Activated T-helper 2 cell treated with anti-CD3 and anti-CD28 coated beads, Interferon-gamma antibody, Interleukin-2, Interleukin-4, amounts not matched to agents 10 μg/mL and 5 μg/mL and 100 μg/mL, durations not matched to agents 14 hours and 24 hours and 36 hours (primary cell): ENCODE results near the gene DPEP1. TPM values are rescaled to one million over a fixed set of nuclear protein-coding genes. Genes with fewer than 3 reads are reported as not detected.

Source experiments
- DNase-seq: peaks from one replicate; pipeline ENCODE4 v3.0.0; 2021; ENCODE audit warnings: low spot score
- H3K27ac Mint-ChIP-seq: one replicate; pipeline ENCODE4 v1.8.0; 2021; ENCODE audit warnings: mixed read lengths
- H3K27me3 Mint-ChIP-seq: one replicate; pipeline ENCODE4 v1.8.0; 2021; ENCODE audit warnings: low read depth, mixed read lengths
- H3K36me3 Mint-ChIP-seq: one replicate; pipeline ENCODE4 v1.8.0; 2021; ENCODE audit warnings: low read depth, mixed read lengths
- H3K4me1 Mint-ChIP-seq: one replicate; pipeline ENCODE4 v1.8.0; 2021; ENCODE audit warnings: low read depth, mixed read lengths
- H3K4me3 Mint-ChIP-seq: one replicate; pipeline ENCODE4 v1.8.0; 2021; ENCODE audit warnings: low read depth, mild to moderate bottlenecking, moderate library complexity, mixed read lengths
- H3K9me3 Mint-ChIP-seq: one replicate; pipeline ENCODE4 v1.8.0; 2021; ENCODE audit warnings: mixed read lengths
- intact Hi-C: fragments of 100-400 bp; cut with micrococcal nuclease; formaldehyde crosslinking; loops from one replicate; pipeline ENCODE4 v1.15.1; 2023
- total RNA-seq: library from RNA; stranded (reverse); gene quantifications from 2 replicates; pipeline ENCODE4 v1.2.3, GENCODE V29; 2022

The DPEP1 gene
- total RNA-seq, 1 donor from 2014 or later = not detected

DNA sequence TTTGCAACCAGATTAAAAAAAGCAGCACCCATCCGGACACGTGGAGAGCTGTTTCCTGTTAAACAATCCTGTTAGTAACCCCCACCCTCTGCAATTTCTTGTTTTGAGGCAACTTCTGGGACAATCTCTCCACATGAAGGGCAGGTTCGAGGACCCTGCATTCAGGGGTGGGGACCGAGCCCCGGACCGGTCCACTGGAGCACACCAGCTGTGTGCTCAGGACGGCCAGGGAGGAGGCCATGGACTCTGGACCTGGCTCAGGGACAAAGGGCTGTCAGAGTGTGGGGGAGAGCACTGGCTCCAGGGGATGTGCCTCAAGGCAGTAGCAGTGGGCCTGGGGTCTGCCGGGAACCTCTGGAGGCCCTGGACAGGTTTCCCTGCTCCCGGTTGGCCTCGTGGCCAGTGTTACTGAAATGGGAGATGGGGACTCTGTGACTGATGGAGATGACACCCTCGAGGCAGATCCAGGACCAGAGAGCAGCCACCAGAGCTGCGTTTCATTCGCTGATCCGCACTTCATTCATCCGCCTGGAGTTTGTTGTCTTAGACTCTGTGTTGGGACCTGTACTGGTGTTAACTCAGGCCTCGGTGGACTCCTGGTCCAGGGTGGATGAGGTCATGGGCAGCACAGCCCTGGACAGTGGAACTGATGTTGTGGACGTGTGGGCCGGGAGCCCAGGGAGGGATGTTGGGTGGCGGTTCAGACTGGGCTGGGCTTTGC is 40.8 kb upstream of the DPEP1 start:
- intact Hi-C loops = no loop called here
- no peak overlapping the region for H3K4me3 Mint-ChIP-seq
- no peak for DNase-seq
- H3K36me3 Mint-ChIP-seq = peaks cover 3% of the 10 kb centered on the region
- peaks cover 2% of the 10 kb centered on the region for H3K4me1 Mint-ChIP-seq
- H3K9me3 Mint-ChIP-seq = no peaks in the 10 kb centered on the region
- H3K27ac Mint-ChIP-seq = no peak overlapping the region
- H3K27me3 Mint-ChIP-seq = peaks cover 13% of the 10 kb centered on the region

DNA sequence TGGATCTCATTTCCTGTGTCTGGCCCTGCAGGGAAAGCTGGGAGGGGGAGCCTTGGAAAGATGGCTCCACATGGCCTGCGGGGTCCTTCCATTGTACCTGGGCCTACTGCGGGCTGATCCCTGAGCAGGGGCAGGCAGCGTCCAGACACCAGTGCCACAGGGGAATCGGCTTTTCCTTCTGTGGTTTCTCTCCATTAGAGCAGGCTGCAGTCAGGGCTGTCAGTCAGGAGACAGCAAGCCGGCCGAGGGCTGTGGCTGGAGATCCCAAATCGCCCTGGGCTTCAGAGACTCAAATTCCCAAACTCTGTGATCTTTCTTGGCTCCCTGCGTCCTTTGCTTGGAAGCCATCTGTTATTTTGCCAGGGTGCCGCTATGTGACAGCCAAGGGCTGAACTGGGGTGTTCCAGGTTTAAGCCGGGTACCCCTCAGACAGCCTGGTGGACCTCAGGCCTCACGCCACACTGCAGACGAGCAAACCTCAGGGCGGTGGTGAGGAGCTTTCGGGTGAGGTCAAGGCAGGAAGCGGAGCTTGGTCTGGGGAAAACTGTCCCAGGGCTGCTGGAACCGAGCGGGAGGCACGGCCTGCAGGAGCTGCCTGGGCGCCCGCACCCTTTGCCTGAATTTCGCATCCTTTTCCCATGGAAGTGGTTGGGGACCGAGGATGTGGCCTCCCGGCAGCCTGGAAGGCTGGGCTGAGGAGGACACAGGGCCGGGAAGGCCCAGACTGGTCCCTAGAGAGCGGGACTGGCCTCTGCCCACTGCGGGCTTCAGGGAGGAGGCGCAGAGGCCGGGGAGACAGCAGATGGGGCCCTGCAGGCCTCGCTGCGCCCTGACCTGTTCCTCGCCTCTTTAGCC is 39.4 kb upstream of the DPEP1 start:
- DNase-seq = no peak
- H3K4me1 Mint-ChIP-seq = peaks cover 2% of the 10 kb centered on the region
- H3K36me3 Mint-ChIP-seq = no peaks in the 10 kb centered on the region
- peak overlapping the region; percentile 33 for H3K4me3 Mint-ChIP-seq
- no peak overlapping the region for H3K27ac Mint-ChIP-seq
- no peaks in the 10 kb centered on the region for H3K9me3 Mint-ChIP-seq
- peaks cover 15% of the 10 kb centered on the region for H3K27me3 Mint-ChIP-seq
- intact Hi-C loops = loop anchor here (2.0 kb wide), 1 partner anchor 67 kb away; no protein-coding TSS in a partner anchor

DNA sequence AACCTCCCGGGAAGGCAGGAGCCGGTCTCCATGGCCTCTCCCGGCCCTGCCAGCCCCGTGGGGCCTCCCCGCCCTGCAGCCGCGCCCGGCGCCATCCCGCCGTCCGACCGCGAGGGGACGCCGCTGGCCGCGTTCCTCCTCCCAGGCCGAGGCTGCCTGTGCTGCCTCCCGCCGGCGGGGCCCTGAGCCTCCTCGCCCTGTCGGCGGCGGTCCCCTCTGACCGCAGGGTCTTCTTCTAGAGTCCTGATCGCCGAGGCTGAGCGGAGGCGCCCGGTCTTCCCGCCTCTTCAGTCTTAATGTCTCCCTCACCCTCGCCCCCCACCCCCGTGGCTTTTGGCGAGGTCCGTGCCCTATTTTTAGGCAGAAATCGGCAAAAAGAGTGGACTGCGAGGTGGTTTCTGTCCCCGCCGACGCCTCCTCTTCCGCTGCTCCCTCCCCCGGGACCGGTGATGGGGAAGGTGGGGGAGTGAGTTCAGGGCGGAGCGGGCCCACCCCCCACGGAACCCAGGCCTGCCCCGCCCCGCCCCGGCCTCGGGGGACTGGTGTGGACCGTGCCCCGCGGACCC is 38.7 kb upstream of the DPEP1 start:
- DNase-seq = peak; percentile 46
- H3K4me3 Mint-ChIP-seq = peak overlapping the region; percentile 49
- H3K27me3 Mint-ChIP-seq = peaks cover 15% of the 10 kb centered on the region
- no peaks in the 10 kb centered on the region for H3K9me3 Mint-ChIP-seq
- no peak overlapping the region for H3K27ac Mint-ChIP-seq
- intact Hi-C loops = loop anchor here (2.0 kb wide), 1 partner anchor 66 kb away; no protein-coding TSS in a partner anchor
- H3K4me1 Mint-ChIP-seq = peaks cover 2% of the 10 kb centered on the region
- H3K36me3 Mint-ChIP-seq = no peaks in the 10 kb centered on the region

GRCh38 chr16:89575247-89576152 is 37.9 kb upstream of the DPEP1 start, which contains the start of gene CPNE7:
Gene CPNE7, plus strand, starts transcription at chr16:89575758. Its CDS starts 140 bp downstream, at chr16:89575898.
- no peak for DNase-seq
- H3K27me3 Mint-ChIP-seq = peaks cover 15% of the 10 kb centered on the region
- no peaks in the 10 kb centered on the region for H3K9me3 Mint-ChIP-seq
- no peaks in the 10 kb centered on the region for H3K36me3 Mint-ChIP-seq
- intact Hi-C loops = loop anchor here (2.0 kb wide), 1 partner anchor 65 kb away; no protein-coding TSS in a partner anchor
- peaks cover 2% of the 10 kb centered on the region for H3K4me1 Mint-ChIP-seq
- H3K4me3 Mint-ChIP-seq = peak within 1 kb of the TSS; percentile 49
- no peak within 1 kb of the TSS for H3K27ac Mint-ChIP-seq

DNA sequence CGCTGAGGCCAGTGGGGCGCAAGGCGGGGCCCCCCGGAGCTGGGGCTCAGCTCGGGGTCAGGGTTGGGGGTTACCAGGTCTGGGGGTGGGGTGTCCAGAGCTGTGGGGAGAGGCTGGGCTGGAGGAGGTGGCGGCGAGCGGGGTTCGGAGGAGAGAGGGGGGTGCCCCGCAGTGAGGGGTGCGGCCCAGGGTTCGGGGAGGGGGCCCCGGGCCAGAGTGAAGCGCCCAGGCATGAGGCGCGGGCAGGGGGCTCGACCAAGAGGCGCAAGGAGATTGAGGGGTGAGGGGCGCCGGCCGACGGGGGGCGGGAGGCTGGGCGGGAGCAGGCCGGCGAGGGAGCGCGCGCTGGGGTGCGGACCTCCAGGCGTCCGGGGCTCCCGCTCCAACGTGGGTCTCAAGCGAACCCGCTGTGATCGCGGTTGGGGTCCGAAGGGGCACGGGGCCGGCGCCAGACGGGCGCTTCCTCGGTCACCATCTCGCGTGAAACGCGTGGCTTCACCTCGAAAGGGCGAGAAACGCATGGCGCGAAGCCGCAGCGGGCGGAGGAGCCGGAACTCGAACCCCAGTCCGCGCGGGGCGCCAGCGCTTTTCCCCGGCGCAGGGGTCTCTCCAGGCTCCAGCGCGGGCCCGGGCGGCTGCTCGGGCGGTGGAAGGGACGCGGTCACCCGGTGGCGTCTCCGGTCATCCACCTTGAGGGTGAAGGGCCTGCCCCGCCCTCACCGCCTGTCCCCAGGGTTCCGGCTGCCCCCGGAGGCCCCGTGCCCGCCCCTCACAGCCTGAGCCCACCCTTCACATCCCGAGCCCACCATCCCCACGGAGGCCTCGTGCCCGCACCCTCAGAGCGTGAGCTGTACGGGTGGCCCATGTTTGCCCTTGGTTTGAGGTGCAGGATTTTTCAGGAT is 37.0 kb upstream of the DPEP1 start:
- Mint-ChIP-seq H3K27me3 (peaks cover 15% of the 10 kb centered on the region), H3K27ac (no peak overlapping the region), H3K36me3 (no peaks in the 10 kb centered on the region), H3K4me3 (no peak overlapping the region), H3K4me1 (peaks cover 2% of the 10 kb centered on the region), H3K9me3 (no peaks in the 10 kb centered on the region)
- DNase-seq = no peak
- intact Hi-C loops = no loop called here

- no peak for DNase-seq
- intact Hi-C loops = no loop called here
- no peaks in the 10 kb centered on the region for H3K36me3 Mint-ChIP-seq
- H3K27ac Mint-ChIP-seq = no peak overlapping the region
- H3K4me3 Mint-ChIP-seq = peak overlapping the region; percentile 52
- no peaks in the 10 kb centered on the region for H3K9me3 Mint-ChIP-seq
- peaks cover under 1% of the 10 kb centered on the region for H3K4me1 Mint-ChIP-seq
- peaks cover 15% of the 10 kb centered on the region for H3K27me3 Mint-ChIP-seq
Measured at GRCh38 chr16:89577055-89577759, 36.2 kb upstream of the DPEP1 start.

DNA sequence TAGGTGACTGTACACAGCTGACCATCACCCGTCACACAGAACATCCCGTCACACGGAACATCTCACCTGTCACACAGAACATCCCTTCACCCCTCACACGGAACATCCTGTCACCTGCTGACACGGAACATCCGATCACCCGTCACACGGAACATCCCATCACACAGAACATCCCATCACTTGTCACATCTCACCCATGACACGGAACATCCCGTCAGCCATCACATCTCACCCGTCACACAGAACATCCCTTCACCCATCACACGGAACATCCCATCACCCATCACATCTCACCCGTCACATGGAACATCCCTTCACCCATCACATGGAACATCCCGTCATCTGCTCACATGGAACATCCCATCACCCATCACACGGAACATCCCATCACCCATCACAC is 34.1 kb upstream of the DPEP1 start:
- Mint-ChIP-seq H3K4me1 (no peaks in the 10 kb centered on the region), H3K9me3 (no peaks in the 10 kb centered on the region), H3K4me3 (no peak overlapping the region), H3K27ac (no peak overlapping the region), H3K27me3 (peaks cover 6% of the 10 kb centered on the region), H3K36me3 (no peaks in the 10 kb centered on the region)
- intact Hi-C loops = no loop called here
- no peak for DNase-seq

- Mint-ChIP-seq H3K36me3 (no peaks in the 10 kb centered on the region), H3K4me3 (no peak overlapping the region), H3K27ac (no peak overlapping the region), H3K27me3 (peaks cover 6% of the 10 kb centered on the region), H3K4me1 (no peaks in the 10 kb centered on the region), H3K9me3 (no peaks in the 10 kb centered on the region)
- no peak for DNase-seq
- intact Hi-C loops = no loop called here
Measured at GRCh38 chr16:89581045-89581695, 32.3 kb upstream of the DPEP1 start.

- Mint-ChIP-seq H3K36me3 (no peaks in the 10 kb centered on the region), H3K27ac (no peak overlapping the region), H3K4me3 (no peak overlapping the region), H3K4me1 (no peaks in the 10 kb centered on the region), H3K27me3 (peaks cover 6% of the 10 kb centered on the region), H3K9me3 (no peaks in the 10 kb centered on the region)
- no peak for DNase-seq
- intact Hi-C loops = no loop called here
Measured at GRCh38 chr16:89581861-89582563, 31.4 kb upstream of the DPEP1 start.

DNA sequence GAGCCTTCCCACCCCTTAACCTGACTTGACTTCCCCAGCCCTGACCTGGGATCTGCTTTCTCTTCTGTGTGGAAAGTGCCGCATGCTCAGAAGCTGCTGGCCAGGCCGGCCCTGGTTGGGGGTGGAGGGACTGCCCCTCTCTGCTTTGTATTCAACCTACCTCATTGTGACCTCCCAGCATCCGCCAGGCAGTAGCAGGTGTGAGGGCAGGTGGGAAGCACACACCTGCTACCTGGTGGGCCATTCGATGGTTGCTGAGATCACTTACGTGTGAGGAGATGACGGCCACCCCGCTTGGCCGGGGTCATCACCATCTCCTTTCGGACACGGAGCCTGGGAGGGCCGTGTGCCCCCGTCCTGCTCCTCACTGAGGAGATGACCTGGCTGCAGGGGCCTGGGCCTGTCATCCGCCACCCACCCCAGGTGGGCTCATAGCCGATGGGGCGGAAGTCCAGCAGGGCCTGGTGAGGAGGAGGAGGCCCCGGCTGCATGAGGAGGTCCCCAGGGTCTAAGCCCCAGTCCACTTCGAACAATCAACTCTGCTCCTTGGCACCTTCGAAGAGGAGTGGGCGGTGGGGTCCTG is 30.7 kb upstream of the DPEP1 start:
- intact Hi-C loops = no loop called here
- peaks cover 2% of the 10 kb centered on the region for H3K27me3 Mint-ChIP-seq
- no peaks in the 10 kb centered on the region for H3K4me1 Mint-ChIP-seq
- H3K36me3 Mint-ChIP-seq = no peaks in the 10 kb centered on the region
- no peak overlapping the region for H3K4me3 Mint-ChIP-seq
- no peaks in the 10 kb centered on the region for H3K9me3 Mint-ChIP-seq
- H3K27ac Mint-ChIP-seq = no peak overlapping the region
- DNase-seq = no peak
